Caco-2 (cell line): ENCODE measurements around the gene CARS2. TPM values are rescaled to one million over a fixed set of nuclear protein-coding genes. Genes with fewer than 3 reads are reported as not detected.

ENCODE experiments used
- BruUV-seq: library from RNA; stranded (reverse); fragments of 400-500 nt; replicated peaks from 2 replicates; lab custom pipeline; 2021; lab: Mats Ljungman, UMichigan
- CTCF ChIA-PET: fragments of 300-600 bp; sonication (Branson Sonifier 250); formaldehyde crosslinking; loops from one replicate; lab custom pipeline; 2022; ENCODE audit warnings: antibody characterized with exemption; lab: Charles Lee
- POLR2A ChIA-PET: fragments of 300-600 bp; sonication (Branson Sonifier 250); formaldehyde crosslinking; loops from one replicate; lab custom pipeline; 2022; ENCODE audit warnings: antibody characterized with exemption; lab: Charles Lee
- DNase-seq, 2 experiments: peaks; one replicate each; pipeline versions ENCODE4 v3.0.0 to v3.0.0-alpha.2; 2020 to 2022
- H3K27me3 ChIP-seq: replicated peaks from 2 replicates; pipeline ENCODE4 v1.6.0; 2011; ENCODE audit warnings: low read length; ENCODE audit not compliant: control insufficient read depth, insufficient read depth
- H3K36me3 ChIP-seq: 2 replicates; pipeline ENCODE4 v1.5.1; 2011; ENCODE audit warnings: low read length; ENCODE audit not compliant: control insufficient read depth, insufficient read depth
- H3K4me1 ChIP-seq: fragments of 250-450 bp; sonication (Bioruptor Pico); 2 replicates; pipeline ENCODE4 v1.5.1; 2020; ENCODE audit warnings: mild to moderate bottlenecking
- H3K4me3 ChIP-seq: 2 replicates; pipeline ENCODE4 v1.5.1; 2011; ENCODE audit warnings: low read depth, mild to moderate bottlenecking, control low read depth, low read length
- H3K9me3 ChIP-seq: fragments of 250-450 bp; sonication (Bioruptor Pico); 2 replicates; pipeline ENCODE4 v1.5.1; 2020; ENCODE audit warnings: mild to moderate bottlenecking, moderate library complexity
- H3K27ac Mint-ChIP-seq: one replicate; pipeline ENCODE4 v1.8.0; 2022; ENCODE audit warnings: mixed read lengths; ENCODE audit not compliant: unreplicated experiment
- H3K27me3 Mint-ChIP-seq: one replicate; pipeline ENCODE4 v1.8.0; 2022; ENCODE audit warnings: mixed read lengths; ENCODE audit not compliant: insufficient read depth, unreplicated experiment
- H3K36me3 Mint-ChIP-seq: one replicate; pipeline ENCODE4 v1.8.0; 2022; ENCODE audit warnings: mild to moderate bottlenecking, mixed read lengths; ENCODE audit not compliant: insufficient read depth, unreplicated experiment
- H3K4me1 Mint-ChIP-seq: one replicate; pipeline ENCODE4 v1.8.0; 2022; ENCODE audit warnings: low read depth, mixed read lengths; ENCODE audit not compliant: unreplicated experiment
- H3K4me3 Mint-ChIP-seq: one replicate; pipeline ENCODE4 v1.8.0; 2022; ENCODE audit warnings: mild to moderate bottlenecking, moderate library complexity, mixed read lengths; ENCODE audit not compliant: unreplicated experiment
- H3K9me3 Mint-ChIP-seq: one replicate; pipeline ENCODE4 v1.8.0; 2022; ENCODE audit warnings: mixed read lengths; ENCODE audit not compliant: unreplicated experiment
- intact Hi-C: fragments of 100-400 bp; cut with micrococcal nuclease; formaldehyde crosslinking; loops from one replicate; pipeline ENCODE4 v1.10.0; 2022; ENCODE audit not compliant: unreplicated experiment
- total RNA-seq: library from RNA; stranded (reverse); gene quantifications from 2 replicates; pipeline ENCODE4 v1.2.3, GENCODE V29; 2022
- TF ChIP-seq, protein P1 (sequence below), 2 experiments: fragments of 200-600 bp in 1 of 2; IDR thresholded peaks; 1 replicate in 1 of 2; 2 replicates in 1 of 2; pipeline versions ENCODE4 v1.5.1 to v1.8.0; 2011 to 2022; ENCODE audit warnings: antibody characterized with exemption in 1 of 2, control low read depth in 1 of 2, inconsistent platforms in 1 of 2, low read depth in 1 of 2, low read length in 1 of 2, mild to moderate bottlenecking in 1 of 2, moderate library complexity in 1 of 2; ENCODE audit not compliant: insufficient read depth in 1 of 2, severe bottlenecking in 1 of 2, unreplicated experiment in 1 of 2

CARS2 gene
- total RNA-seq, 1 experiment from 2014 or later = 63.1 TPM

DNA sequence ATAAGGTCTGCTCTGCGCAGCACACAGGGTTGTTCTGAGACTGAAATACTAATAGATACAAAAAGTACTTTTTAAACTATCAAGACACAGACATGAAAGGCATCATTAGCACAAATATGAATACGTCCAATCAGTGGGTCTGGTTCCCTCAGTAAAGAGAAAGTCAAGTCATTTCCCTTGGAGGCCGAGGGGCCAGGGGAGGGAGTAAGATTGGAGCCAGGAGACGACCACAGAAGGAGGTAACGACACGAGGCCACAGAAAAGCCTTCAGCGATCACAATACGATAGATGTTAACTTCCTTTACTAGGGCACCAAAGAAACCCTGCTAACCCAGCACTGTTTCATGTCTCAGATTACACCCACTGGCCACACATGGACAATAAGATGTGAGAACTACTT lies 5.3 kb downstream of the CARS2 start:
- Mint-ChIP-seq H3K9me3 (no peaks in the 10 kb centered on the region), H3K36me3 (peaks cover 56% of the 10 kb centered on the region), H3K4me1 (peaks cover 15% of the 10 kb centered on the region), H3K27ac (no peak overlapping the region), H3K27me3 (no peaks in the 10 kb centered on the region), H3K4me3 (no peak overlapping the region)
- no peak for DNase-seq
- no TSS peak for BruUV-seq
- Histone ChIP-seq H3K4me3 (no peak overlapping the region), H3K27me3 (no peaks in the 10 kb centered on the region), H3K4me1 (peaks cover 5% of the 10 kb centered on the region; the same call in 1 of the 2 replicates), H3K36me3 (peaks cover 3% of the 10 kb centered on the region), H3K9me3 (no peaks in the 10 kb centered on the region)
- ChIA-PET CTCF (no interaction called here), POLR2A (no interaction called here)
- intact Hi-C loops = no loop called here
- TF ChIP-seq, protein P1, sequence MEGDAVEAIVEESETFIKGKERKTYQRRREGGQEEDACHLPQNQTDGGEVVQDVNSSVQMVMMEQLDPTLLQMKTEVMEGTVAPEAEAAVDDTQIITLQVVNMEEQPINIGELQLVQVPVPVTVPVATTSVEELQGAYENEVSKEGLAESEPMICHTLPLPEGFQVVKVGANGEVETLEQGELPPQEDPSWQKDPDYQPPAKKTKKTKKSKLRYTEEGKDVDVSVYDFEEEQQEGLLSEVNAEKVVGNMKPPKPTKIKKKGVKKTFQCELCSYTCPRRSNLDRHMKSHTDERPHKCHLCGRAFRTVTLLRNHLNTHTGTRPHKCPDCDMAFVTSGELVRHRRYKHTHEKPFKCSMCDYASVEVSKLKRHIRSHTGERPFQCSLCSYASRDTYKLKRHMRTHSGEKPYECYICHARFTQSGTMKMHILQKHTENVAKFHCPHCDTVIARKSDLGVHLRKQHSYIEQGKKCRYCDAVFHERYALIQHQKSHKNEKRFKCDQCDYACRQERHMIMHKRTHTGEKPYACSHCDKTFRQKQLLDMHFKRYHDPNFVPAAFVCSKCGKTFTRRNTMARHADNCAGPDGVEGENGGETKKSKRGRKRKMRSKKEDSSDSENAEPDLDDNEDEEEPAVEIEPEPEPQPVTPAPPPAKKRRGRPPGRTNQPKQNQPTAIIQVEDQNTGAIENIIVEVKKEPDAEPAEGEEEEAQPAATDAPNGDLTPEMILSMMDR (IDR thresholded peaks at IDR 0.05; ENCODE audit: insufficient read depth in 1 of 2, low read depth in 1 of 2, low read length in 1 of 2, severe bottlenecking in 1 of 2, unreplicated experiment in 1 of 2) = no peak

- H3K4me3 Mint-ChIP-seq = no peak overlapping the region
- no peaks in the 10 kb centered on the region for H3K9me3 ChIP-seq
- peaks cover 5% of the 10 kb centered on the region; the same call in 1 of the 2 replicates for H3K4me1 ChIP-seq
- intact Hi-C loops = no loop called here
- H3K9me3 Mint-ChIP-seq = no peaks in the 10 kb centered on the region
- H3K27ac Mint-ChIP-seq = no peak overlapping the region
- no peaks in the 10 kb centered on the region for H3K27me3 ChIP-seq
- no peak for DNase-seq
- ChIA-PET POLR2A (no interaction called here), CTCF (no interaction called here)
- no TSS peak for BruUV-seq
- TF ChIP-seq, protein P1 (IDR thresholded peaks at IDR 0.05; ENCODE audit: insufficient read depth in 1 of 2, low read depth in 1 of 2, low read length in 1 of 2, severe bottlenecking in 1 of 2, unreplicated experiment in 1 of 2) = no peak
- peaks cover 57% of the 10 kb centered on the region for H3K36me3 Mint-ChIP-seq
- H3K4me3 ChIP-seq = no peak overlapping the region
- H3K36me3 ChIP-seq = peaks cover 3% of the 10 kb centered on the region
- H3K4me1 Mint-ChIP-seq = peaks cover 15% of the 10 kb centered on the region
- H3K27me3 Mint-ChIP-seq = no peaks in the 10 kb centered on the region
Observed at GRCh38 chr13:110700186-110700585, 5.7 kb downstream of the CARS2 start.

DNA sequence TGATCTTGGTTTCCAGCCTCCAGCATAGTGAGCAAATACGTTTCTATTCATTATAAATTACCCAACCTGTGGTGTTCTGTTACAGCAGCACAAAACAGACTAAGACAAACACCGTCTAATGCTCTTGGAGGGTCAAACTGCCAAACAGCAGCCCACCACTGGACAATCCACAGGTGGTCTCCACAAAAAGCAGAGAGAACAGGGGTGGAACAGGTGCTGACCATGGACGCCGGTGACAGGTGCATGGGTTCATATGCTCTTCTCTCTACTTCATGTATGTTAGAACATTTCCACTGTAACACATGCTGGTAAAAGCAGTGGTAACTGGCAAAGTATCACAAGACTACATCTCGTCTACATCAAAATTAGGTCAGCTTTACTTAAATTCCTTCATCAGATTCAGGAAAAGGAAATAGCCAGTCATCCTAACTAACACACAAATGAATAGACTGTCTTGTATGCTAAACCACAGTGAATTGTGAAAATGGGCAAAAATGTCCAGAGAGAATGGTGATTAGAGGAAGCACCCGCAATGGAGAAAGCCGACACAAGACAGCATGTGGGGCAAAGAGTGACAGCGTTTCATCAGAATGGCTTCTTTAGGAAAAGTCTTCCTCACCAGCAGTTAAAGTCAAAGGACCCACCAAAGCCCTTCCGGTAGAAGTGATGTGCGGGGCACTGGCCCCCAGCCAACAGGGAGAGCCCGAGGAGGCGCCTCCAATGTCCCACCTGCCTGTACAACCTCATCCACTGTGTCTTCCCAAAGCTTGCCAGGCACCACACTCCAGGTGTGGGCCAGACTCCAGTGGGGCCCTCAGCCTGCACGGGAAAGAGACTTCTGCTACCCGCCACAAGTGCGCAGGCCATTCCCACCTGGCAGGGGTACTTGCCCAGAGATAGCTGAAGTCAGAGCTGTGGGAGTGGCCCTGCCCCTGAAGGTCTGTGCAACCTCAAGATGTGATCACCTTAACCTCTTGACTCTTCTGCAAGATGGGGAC lies 6.5 kb downstream of the CARS2 start:
- Mint-ChIP-seq H3K36me3 (peaks cover 57% of the 10 kb centered on the region), H3K4me3 (no peak overlapping the region), H3K9me3 (no peaks in the 10 kb centered on the region), H3K4me1 (peaks cover 15% of the 10 kb centered on the region), H3K27me3 (no peaks in the 10 kb centered on the region), H3K27ac (no peak overlapping the region)
- intact Hi-C loops = no loop called here
- ChIA-PET POLR2A (no interaction called here), CTCF (no interaction called here)
- TF ChIP-seq, protein P1 (IDR thresholded peaks at IDR 0.05; ENCODE audit: insufficient read depth in 1 of 2, low read depth in 1 of 2, low read length in 1 of 2, severe bottlenecking in 1 of 2, unreplicated experiment in 1 of 2) = no peak
- no peaks in the 10 kb centered on the region for H3K9me3 ChIP-seq
- H3K36me3 ChIP-seq = peaks cover 3% of the 10 kb centered on the region
- H3K4me3 ChIP-seq = no peak overlapping the region
- DNase-seq = no peak
- BruUV-seq = no TSS peak
- peaks cover 4% of the 10 kb centered on the region; the same call in 1 of the 2 replicates for H3K4me1 ChIP-seq
- H3K27me3 ChIP-seq = no peaks in the 10 kb centered on the region
